HPDE6-E6E7 (cell line): ENCODE results near the gene RTBDN.
"Not testable (repeated sequence)": the region's sequence is repeated elsewhere in the genome, so short reads cannot be mapped to it uniquely, and the experiment has no call there.

Experiments
- DNase-seq: peaks from one replicate; pipeline ENCODE4 v3.0.0; 2011; ENCODE audit warnings: missing footprints; ENCODE audit errors: extremely low spot score

Gene RTBDN

DNA sequence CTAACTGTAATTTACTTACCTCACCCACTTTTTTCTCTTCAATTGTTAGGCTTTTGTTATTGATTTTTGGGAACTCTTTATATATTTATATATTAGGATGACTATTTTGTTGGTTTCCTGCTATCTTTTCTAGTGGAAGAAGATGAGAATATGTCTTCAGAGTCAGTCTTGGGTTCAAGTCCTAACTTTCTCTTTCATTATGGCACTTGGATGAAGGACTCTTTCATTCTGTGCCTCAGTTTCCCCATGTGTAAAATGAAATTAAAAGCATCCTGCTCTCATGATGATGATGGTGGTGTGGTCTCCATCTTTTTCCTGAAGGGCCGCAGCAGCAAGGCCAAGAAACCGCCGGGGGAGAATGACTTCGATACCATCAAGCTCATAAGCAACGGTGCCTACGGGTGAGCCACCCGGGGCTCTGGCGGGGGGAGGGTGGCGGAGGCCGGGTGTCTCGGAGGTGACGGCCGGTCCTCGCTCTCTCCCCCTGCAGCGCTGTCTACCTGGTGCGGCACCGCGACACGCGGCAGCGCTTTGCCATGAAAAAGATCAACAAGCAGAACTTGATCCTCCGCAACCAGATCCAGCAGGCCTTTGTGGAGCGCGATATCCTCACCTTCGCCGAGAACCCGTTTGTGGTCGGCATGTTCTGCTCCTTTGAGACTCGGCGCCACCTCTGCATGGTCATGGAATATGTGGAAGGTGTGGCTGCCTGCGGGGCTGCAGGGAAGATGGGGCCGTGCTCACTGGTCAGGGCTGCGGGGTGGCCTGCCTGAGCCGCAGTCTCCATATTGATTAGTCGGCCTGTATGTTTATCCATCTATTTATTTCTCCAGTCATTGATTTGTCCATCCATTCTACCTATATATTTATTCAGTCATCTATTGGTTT lies 23.9 kb upstream of the RTBDN start:
- DNase-seq: no peak

GRCh38 chr19:12856653-12857052 lies 22.3 kb upstream of the RTBDN start:
- DNase-seq: no peak

DNA sequence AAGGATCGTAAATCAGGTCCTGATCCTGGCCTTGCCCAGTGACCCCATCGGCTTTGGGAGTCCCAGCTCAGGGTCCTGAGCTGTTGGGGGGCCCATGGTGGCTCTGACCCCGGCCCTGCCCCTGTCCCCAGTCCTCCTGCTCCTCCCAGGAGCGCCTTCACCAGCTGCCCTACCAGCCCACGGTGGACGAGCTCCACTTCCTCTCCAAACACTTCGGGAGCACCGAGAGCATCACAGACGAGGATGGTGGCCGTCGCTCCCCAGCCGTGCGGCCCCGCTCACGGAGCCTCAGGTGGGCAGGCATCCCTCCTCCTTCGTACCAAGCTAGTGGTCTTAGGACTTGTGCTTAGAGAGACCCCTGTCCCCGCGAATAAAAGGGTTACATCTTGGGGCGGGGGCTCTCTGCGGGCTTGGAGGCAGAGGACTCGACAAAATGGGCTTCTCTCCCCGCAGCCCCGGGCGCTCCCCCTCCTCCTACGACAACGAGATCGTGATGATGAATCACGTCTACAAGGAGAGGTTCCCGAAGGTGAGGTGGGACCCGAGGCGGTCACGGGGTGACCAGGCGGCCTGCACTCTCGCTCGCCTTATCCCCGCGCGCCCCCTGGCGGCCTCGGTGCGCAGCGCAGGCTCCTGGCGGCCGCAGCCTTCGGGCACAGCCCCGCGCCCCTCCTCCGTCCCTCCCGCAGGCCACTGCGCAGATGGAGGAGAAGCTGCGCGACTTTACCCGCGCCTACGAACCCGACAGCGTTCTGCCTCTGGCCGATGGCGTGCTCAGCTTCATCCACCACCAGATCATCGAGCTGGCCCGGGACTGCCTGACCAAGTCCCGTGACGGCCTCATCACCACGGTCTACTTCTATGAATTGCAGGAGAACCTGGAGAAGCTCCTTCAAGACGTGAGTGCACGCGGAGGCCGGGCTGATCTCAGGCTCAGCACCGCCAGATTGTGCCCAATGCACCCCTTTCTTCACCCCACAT lies 13.1 kb upstream of the RTBDN start:
- peak; percentile 87 for DNase-seq

DNA sequence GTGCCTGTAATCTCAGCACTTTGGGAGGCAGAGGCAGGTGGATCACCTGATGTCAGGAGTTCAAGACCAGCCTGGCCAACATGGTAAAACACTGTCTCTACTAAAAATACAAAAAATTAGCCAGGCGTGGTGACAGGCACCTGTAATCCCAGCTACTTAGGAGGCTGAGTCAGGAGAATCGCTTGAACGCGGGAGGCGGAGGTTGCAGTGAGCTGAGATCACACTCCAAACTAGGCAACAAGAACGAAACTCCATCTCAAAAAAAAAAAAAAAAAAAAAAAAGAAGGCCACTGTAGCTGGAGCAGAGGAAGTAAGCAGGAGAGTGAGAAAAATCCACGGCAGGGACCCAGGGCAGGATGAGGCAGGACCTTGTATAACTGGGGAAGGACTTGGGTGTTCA lies 12.2 kb upstream of the RTBDN start:
- not testable (repeated sequence) for DNase-seq

DNA sequence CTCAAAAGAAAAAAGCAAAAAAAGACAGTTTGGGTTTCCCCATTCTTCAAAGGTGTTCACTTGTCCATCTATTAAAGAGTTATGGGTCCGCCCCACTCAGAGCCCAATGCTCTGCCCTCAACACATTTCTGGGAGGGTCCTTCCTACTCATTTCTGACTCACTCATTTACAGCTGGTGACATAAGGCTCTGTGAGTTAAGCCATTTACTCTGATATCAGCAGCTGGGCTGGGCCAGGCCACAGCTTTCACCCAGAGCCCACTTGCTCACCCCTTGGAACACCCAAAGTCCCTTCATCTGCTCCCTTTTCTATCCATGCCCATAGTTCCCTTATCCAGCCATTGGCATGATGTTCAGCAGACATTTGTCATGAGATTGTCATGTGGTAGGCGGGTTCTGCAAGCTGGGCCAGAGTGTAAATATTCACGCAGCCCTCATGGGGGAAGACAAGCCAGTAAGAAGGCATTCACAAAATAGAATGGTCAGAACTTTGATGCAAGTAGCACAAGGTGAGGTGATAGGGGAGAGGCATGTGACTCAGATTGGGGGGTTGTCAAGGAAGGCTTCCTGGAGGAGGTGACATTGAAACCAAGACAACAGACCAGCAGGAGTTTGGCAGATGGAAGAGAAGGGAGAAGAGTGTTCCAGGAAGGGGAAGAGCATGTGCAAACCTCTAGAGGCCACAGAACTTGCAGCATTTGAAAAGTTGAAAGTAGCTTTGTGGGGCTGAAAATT lies 9.8 kb upstream of the RTBDN start:
- DNase-seq: no peak

GRCh38 chr19:12843328-12843727 lies 8.9 kb upstream of the RTBDN start:
- DNase-seq: no peak

- DNase-seq: no peak
Observed at GRCh38 chr19:12842511-12842910, 8.1 kb upstream of the RTBDN start.

DNA sequence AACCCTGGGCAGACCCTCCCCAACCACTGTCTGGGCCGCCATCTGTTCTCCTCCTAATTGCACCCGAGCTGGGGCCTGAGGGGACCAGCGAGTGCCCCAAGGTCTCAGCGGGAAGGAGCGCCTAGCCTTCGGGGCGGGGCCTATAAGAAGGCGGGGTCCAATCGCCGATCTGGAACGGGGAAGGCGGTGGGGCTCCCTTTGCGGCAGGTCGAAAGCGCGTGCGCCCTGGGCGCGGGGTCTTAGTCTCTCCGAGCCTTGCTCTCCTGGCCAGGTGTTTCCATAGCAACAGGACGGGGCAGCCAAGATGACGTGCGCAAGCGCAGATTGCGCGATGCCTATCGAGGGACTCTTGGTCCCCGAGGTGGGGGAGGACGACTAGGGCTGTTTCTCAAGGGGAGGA lies 6.7 kb upstream of the RTBDN start:
- DNase-seq: no peak

GRCh38 chr19:12840091-12841079 lies 6.0 kb upstream of the RTBDN start:
- DNase-seq: no peak

DNA sequence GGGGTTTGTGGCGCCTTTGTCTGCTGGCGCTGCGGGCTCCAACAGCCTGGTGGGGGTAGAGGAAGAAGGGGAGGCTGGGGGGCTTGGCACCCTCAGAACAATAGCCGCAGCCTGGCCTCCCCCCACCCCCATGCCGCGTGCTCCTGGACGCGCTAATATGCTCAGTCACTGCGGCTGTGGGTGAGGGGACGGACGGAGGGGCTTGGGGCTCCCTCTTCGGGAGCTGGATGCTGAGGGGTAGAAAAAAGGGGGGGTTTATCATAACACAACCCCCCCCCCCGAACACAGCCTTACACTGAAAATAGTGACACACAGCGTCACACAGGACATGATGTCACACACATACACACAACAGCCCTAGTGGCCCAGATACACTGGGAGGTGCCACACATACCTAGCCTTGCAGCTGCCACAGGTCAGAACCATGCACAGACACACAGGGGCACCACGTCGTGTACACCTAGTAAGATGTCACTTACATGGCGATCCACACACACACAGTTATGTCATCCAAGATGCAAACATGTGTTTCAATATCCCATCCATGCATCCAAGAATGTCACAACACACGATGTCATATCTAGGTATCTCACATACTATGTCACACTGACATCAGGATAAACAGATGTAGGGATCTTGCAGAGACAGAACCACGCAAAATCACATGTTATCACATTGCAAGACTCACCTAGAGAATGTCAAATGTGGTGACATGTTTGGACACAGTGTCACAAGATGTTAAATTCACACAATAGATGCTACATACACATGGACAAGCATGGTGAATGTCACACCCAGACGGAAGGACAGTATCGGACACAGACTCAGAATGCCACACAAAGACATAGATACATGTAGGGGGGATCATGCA lies 4.7 kb upstream of the RTBDN start:
- no peak for DNase-seq

- no peak for DNase-seq
Observed at GRCh38 chr19:12838182-12838885, 4.0 kb upstream of the RTBDN start, which contains the start of gene MAST1. MAST1 (plus strand) TSS chr19:12838515; CDS start chr19:12838573, 58 bp downstream.

GRCh38 chr19:12837225-12837624 lies 2.8 kb upstream of the RTBDN start:
- DNase-seq: no peak

DNA sequence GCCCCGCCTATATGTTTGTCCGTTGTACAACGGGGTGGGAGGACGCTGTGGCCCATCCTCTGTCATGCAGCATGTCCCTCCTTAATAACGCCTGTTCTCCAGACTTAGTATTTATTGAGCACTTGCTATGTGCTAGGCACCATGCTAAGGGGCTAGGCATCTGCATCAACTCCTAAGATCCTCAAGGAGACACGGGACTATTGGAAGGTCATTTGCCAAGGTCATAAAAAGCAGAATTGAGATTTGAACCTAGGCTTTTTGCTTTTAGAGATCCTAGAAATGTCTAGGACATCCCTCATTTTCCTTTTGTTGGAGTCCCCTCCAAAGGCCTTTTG lies 2.1 kb upstream of the RTBDN start:
- no peak for DNase-seq

DNA sequence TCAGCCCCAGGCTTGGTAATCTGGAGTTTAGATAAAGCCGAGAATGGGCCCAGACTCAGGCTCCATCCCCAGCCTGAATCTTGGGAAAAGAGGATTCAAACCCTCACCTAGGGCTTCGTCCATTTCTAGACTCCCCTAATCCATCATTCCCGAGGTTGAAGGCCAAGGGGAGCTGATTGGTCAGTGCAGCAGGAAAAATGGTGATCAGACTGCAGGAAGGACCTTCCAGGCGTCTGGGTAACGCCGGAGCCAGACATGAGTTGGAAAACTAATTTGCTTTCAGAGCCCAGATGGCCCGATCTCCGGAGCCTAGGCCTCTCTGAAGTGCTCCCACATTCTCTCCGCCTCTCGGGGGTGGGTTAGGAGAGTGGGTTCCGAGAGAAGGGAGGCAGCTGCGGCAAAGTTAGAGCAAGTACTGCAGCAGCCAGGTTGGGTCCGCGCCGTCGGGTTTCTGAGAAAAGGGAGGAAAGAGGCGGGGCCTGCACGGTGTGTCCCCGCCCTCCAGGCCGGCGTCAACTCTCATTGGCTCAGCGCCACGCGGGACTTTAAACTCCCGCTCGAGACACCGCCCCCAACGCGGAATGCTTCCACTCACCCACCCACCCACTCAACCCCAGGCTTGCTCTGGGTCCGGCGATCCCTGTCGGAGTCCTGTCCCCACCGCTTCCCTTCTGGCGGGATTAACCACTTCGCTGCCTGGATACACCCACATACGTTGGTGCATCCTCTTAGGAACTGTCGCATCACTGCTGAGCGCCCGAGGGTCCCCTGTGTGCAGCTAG lies 788 bp upstream of the RTBDN start:
- no peak for DNase-seq

- DNase-seq: no peak
Observed at GRCh38 chr19:12833738-12834565, 427 bp downstream of the RTBDN start.

DNA sequence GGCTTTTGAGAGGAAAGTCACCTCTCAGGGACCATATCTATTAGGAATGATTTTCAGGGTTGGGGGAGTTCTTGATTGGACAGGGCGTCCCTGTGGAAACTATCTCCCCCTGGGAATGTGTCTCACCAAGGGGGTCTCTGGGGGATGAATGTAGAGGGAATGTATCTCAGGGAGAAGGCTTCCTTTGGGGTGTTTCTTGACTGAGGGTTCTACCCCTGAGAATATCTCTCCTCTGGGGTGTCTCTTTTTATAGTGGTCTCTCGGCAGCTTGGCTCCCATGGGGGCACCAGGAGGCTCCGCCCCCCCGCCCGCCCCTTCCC lies 1.0 kb downstream of the RTBDN start:
- no peak for DNase-seq

DNA sequence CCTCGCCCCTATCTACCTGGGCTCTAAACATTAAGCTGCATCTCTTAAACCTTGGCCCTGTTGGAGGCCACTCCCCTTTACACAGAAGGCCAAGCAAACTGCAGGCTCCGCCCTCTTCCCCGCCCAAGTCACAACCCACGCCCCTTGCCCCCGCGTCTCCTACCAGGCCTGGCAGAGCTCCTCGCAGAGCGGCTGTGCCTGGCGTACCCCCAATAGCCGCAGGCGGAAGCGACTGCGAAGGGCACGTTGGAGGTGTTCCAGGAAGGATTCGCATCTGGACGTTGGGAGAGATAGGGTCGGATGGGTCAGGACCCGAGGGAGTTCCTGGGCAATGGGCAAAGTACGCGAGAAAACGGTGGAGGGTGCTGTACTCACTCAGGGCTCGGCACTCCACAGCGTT lies 5.9 kb downstream of the RTBDN start:
- no peak for DNase-seq
